ENCODE results near the gene ZFHX3. TPM values are rescaled to one million over a fixed set of nuclear protein-coding genes. Genes with fewer than 3 reads are reported as not detected.

ZFHX3 gene
- total RNA-seq, 1 experiment from 2014 or later, result 13.6 TPM

GRCh38 chr16:72873044-72873443 lies 174.9 kb downstream of the ZFHX3 start:
- peaks cover 7% of the 10 kb centered on the region for H3K36me3 Mint-ChIP-seq (ENCODE audit: insufficient read depth, unreplicated experiment)
- intact Hi-C loops (cut with micrococcal nuclease; ENCODE audit: unreplicated experiment), result no loop called here
- H3K4me1 Mint-ChIP-seq (ENCODE audit: low read depth, unreplicated experiment), result peaks cover 24% of the 10 kb centered on the region

GRCh38 chr16:72865835-72866234 lies 182.1 kb downstream of the ZFHX3 start:
- BruUV-seq (replicated peaks), result no TSS peak
- CTCF ChIA-PET, result no interaction called here
- Mint-ChIP-seq H3K27me3 (ENCODE audit: unreplicated experiment) (no peaks in the 10 kb centered on the region), H3K36me3 (ENCODE audit: insufficient read depth, unreplicated experiment) (no peaks in the 10 kb centered on the region), H3K27ac (ENCODE audit: unreplicated experiment) (no peak overlapping the region), H3K4me3 (ENCODE audit: low read depth, unreplicated experiment) (no peak overlapping the region), H3K4me1 (ENCODE audit: low read depth, unreplicated experiment) (peaks cover 5% of the 10 kb centered on the region), H3K9me3 (ENCODE audit: low read depth, unreplicated experiment) (no peaks in the 10 kb centered on the region)
- TF ChIP-seq CTCF (IDR thresholded peaks at IDR 0.05; ENCODE audit: unreplicated experiment), result no peak
- intact Hi-C loops (cut with micrococcal nuclease; ENCODE audit: unreplicated experiment), result no loop called here
- no peak for DNase-seq

More at GRCh38 chr16:72873044-72873443, 174.9 kb downstream of the ZFHX3 start:
- no peaks in the 10 kb centered on the region for H3K27me3 Mint-ChIP-seq (ENCODE audit: unreplicated experiment)
- H3K9me3 Mint-ChIP-seq (ENCODE audit: low read depth, unreplicated experiment), result no peaks in the 10 kb centered on the region
- CTCF ChIA-PET, result no interaction called here
- no peak overlapping the region for H3K27ac Mint-ChIP-seq (ENCODE audit: unreplicated experiment)
- no peak overlapping the region for H3K4me3 Mint-ChIP-seq (ENCODE audit: low read depth, unreplicated experiment)
- no peak for DNase-seq
- no TSS peak for BruUV-seq (replicated peaks)
- TF ChIP-seq CTCF (IDR thresholded peaks at IDR 0.05; ENCODE audit: unreplicated experiment), result no peak

GRCh38 chr16:72865258-72865657 lies 182.7 kb downstream of the ZFHX3 start:
- TF ChIP-seq CTCF (IDR thresholded peaks at IDR 0.05; ENCODE audit: unreplicated experiment), result no peak
- DNase-seq, result no peak
- peaks cover 7% of the 10 kb centered on the region for H3K4me1 Mint-ChIP-seq (ENCODE audit: low read depth, unreplicated experiment)
- no peaks in the 10 kb centered on the region for H3K9me3 Mint-ChIP-seq (ENCODE audit: low read depth, unreplicated experiment)
- no peaks in the 10 kb centered on the region for H3K27me3 Mint-ChIP-seq (ENCODE audit: unreplicated experiment)
- intact Hi-C loops (cut with micrococcal nuclease; ENCODE audit: unreplicated experiment), result no loop called here
- no peak overlapping the region for H3K27ac Mint-ChIP-seq (ENCODE audit: unreplicated experiment)
- no peak overlapping the region for H3K4me3 Mint-ChIP-seq (ENCODE audit: low read depth, unreplicated experiment)
- BruUV-seq (replicated peaks), result no TSS peak
- CTCF ChIA-PET, result no interaction called here
- no peaks in the 10 kb centered on the region for H3K36me3 Mint-ChIP-seq (ENCODE audit: insufficient read depth, unreplicated experiment)

GRCh38 chr16:72864130-72864833 lies 183.6 kb downstream of the ZFHX3 start:
- no peaks in the 10 kb centered on the region for H3K27me3 Mint-ChIP-seq (ENCODE audit: unreplicated experiment)
- H3K9me3 Mint-ChIP-seq (ENCODE audit: low read depth, unreplicated experiment), result no peaks in the 10 kb centered on the region
- no peak for TF ChIP-seq CTCF (IDR thresholded peaks at IDR 0.05; ENCODE audit: unreplicated experiment)
- no peak overlapping the region for H3K4me3 Mint-ChIP-seq (ENCODE audit: low read depth, unreplicated experiment)
- intact Hi-C loops (cut with micrococcal nuclease; ENCODE audit: unreplicated experiment), result no loop called here
- DNase-seq, result no peak
- no TSS peak for BruUV-seq (replicated peaks)
- CTCF ChIA-PET, result no interaction called here
- no peaks in the 10 kb centered on the region for H3K36me3 Mint-ChIP-seq (ENCODE audit: insufficient read depth, unreplicated experiment)
- peaks cover 7% of the 10 kb centered on the region for H3K4me1 Mint-ChIP-seq (ENCODE audit: low read depth, unreplicated experiment)
- no peak overlapping the region for H3K27ac Mint-ChIP-seq (ENCODE audit: unreplicated experiment)
